Activated CD4-positive, alpha-beta T cell treated with anti-CD3 and anti-CD28 coated beads, Interleukin-2, amount 50 U/mL, for 1 hour (primary cell): ENCODE data around the gene GLYATL3.

Experiments
- DNase-seq: peaks from one replicate; pipeline ENCODE4 v3.0.0-alpha.2; 2020

GLYATL3 gene

GRCh38 chr6:49514571-49515484 lies 15.1 kb downstream of the GLYATL3 start:
- DNase-seq: no peak

- DNase-seq: no peak
Measured at GRCh38 chr6:49515485-49516146, 15.9 kb downstream of the GLYATL3 start.

GRCh38 chr6:49516147-49516505 lies 16.4 kb downstream of the GLYATL3 start:
- no peak for DNase-seq

- no peak for DNase-seq
Measured at GRCh38 chr6:49517919-49518318, 18.2 kb downstream of the GLYATL3 start.

GRCh38 chr6:49519660-49520059 lies 19.9 kb downstream of the GLYATL3 start:
- DNase-seq: no peak

- DNase-seq: no peak
Measured at GRCh38 chr6:49522710-49523593, 23.2 kb downstream of the GLYATL3 start.

GRCh38 chr6:49523901-49524300 lies 24.2 kb downstream of the GLYATL3 start:
- no peak for DNase-seq

GRCh38 chr6:49524541-49524940 lies 24.8 kb downstream of the GLYATL3 start:
- DNase-seq: no peak

GRCh38 chr6:49526598-49526997 lies 26.9 kb downstream of the GLYATL3 start:
- no peak for DNase-seq

GRCh38 chr6:49527320-49527719 lies 27.6 kb downstream of the GLYATL3 start:
- no peak for DNase-seq

- no peak for DNase-seq
Measured at GRCh38 chr6:49528571-49528970, 28.8 kb downstream of the GLYATL3 start.

- no peak for DNase-seq
Measured at GRCh38 chr6:49530141-49530776, 30.5 kb downstream of the GLYATL3 start.

GRCh38 chr6:49531774-49532569 lies 32.2 kb downstream of the GLYATL3 start:
- no peak for DNase-seq

- DNase-seq: no peak
Measured at GRCh38 chr6:49535795-49536194, 36.1 kb downstream of the GLYATL3 start.

GRCh38 chr6:49539102-49539501 lies 39.4 kb downstream of the GLYATL3 start:
- DNase-seq: no peak

GRCh38 chr6:49540614-49541013 lies 40.9 kb downstream of the GLYATL3 start:
- DNase-seq: no peak

- no peak for DNase-seq
Measured at GRCh38 chr6:49541210-49541724, 41.5 kb downstream of the GLYATL3 start.

- no peak for DNase-seq
Measured at GRCh38 chr6:49541936-49542335, 42.2 kb downstream of the GLYATL3 start.

GRCh38 chr6:49543087-49543858 lies 43.5 kb downstream of the GLYATL3 start:
- no peak for DNase-seq

- no peak for DNase-seq
Measured at GRCh38 chr6:49546331-49546730, 46.6 kb downstream of the GLYATL3 start.
